ENCODE results near the gene CCDC6. TPM values are rescaled to one million over a fixed set of nuclear protein-coding genes. Genes with fewer than 3 reads are reported as not detected.

CCDC6 gene
- total RNA-seq, 4 donors from 2014 or later: 20.1 to 30.6 (median 24.1) TPM

- no peak for TF ChIP-seq CTCF (IDR thresholded peaks at IDR 0.05)
- TF ChIP-seq POLR2A (IDR thresholded peaks at IDR 0.05): no peak
- no peak for TF ChIP-seq EP300 (IDR thresholded peaks at IDR 0.05)
- no peaks in the 10 kb centered on the region for H3K36me3 ChIP-seq
- no peaks in the 10 kb centered on the region for H3K27me3 ChIP-seq
- no peak for DNase-seq (ENCODE audit: low spot score in 2 of 2)
- no peak overlapping the region for H3K27ac ChIP-seq
- H3K9me3 ChIP-seq: peaks cover 0 to 7% (median 0%) of the 10 kb centered on the region in 4 donors
- H3K4me1 ChIP-seq: no peaks in the 10 kb centered on the region
- WGBS, 2 donors: 61 to 64% methylated on average over 6 of the region's 6 CpGs
- H3K4me3 ChIP-seq: no peak overlapping the region
Measured at GRCh38 chr10:59779756-59780533, 126.4 kb downstream of the CCDC6 start.

- Histone ChIP-seq H3K9me3 (peaks cover 0 to 7% (median 0%) of the 10 kb centered on the region in 4 donors), H3K4me1 (no peaks in the 10 kb centered on the region), H3K27me3 (no peaks in the 10 kb centered on the region), H3K4me3 (no peak overlapping the region), H3K36me3 (no peaks in the 10 kb centered on the region), H3K27ac (no peak overlapping the region)
- TF ChIP-seq EP300 (IDR thresholded peaks at IDR 0.05) (no peak), CTCF (IDR thresholded peaks at IDR 0.05) (no peak), POLR2A (IDR thresholded peaks at IDR 0.05) (no peak)
- DNase-seq (ENCODE audit: low spot score in 2 of 2): no peak
- 92 to 94% methylated on average over 6 of the region's 6 CpGs for WGBS, 2 donors
Measured at GRCh38 chr10:59774451-59774850, 131.9 kb downstream of the CCDC6 start.

GRCh38 chr10:59773088-59773487 is 133.3 kb downstream of the CCDC6 start:
- H3K9me3 ChIP-seq: peaks cover 0 to 7% (median 0%) of the 10 kb centered on the region in 4 donors
- TF ChIP-seq POLR2A (IDR thresholded peaks at IDR 0.05) (no peak), CTCF (IDR thresholded peaks at IDR 0.05) (no peak), EP300 (IDR thresholded peaks at IDR 0.05) (no peak)
- no peak overlapping the region for H3K4me3 ChIP-seq
- WGBS, 2 donors: 92% methylated on average over 2 of the region's 2 CpGs
- DNase-seq (ENCODE audit: low spot score in 2 of 2): no peak
- H3K27me3 ChIP-seq: no peaks in the 10 kb centered on the region
- H3K36me3 ChIP-seq: no peaks in the 10 kb centered on the region
- no peaks in the 10 kb centered on the region for H3K4me1 ChIP-seq
- H3K27ac ChIP-seq: no peak overlapping the region

- Histone ChIP-seq H3K4me1 (no peaks in the 10 kb centered on the region), H3K36me3 (no peaks in the 10 kb centered on the region), H3K27ac (no peak overlapping the region), H3K9me3 (no peaks in the 10 kb centered on the region), H3K4me3 (no peak overlapping the region), H3K27me3 (no peaks in the 10 kb centered on the region)
- no peak for DNase-seq (ENCODE audit: low spot score in 2 of 2)
- WGBS, 2 donors: 93 to 95% methylated on average over 7 of the region's 7 CpGs
- no peak for TF ChIP-seq CTCF (IDR thresholded peaks at IDR 0.05)
- no peak for TF ChIP-seq POLR2A (IDR thresholded peaks at IDR 0.05)
- no peak for TF ChIP-seq EP300 (IDR thresholded peaks at IDR 0.05)
Measured at GRCh38 chr10:59771162-59771807, 135.1 kb downstream of the CCDC6 start.

- Histone ChIP-seq H3K27ac (no peak overlapping the region), H3K36me3 (no peaks in the 10 kb centered on the region), H3K9me3 (no peaks in the 10 kb centered on the region), H3K27me3 (no peaks in the 10 kb centered on the region), H3K4me1 (no peaks in the 10 kb centered on the region), H3K4me3 (no peak overlapping the region)
- DNase-seq (ENCODE audit: low spot score in 2 of 2): no peak
- TF ChIP-seq POLR2A (IDR thresholded peaks at IDR 0.05) (no peak), EP300 (IDR thresholded peaks at IDR 0.05) (no peak), CTCF (IDR thresholded peaks at IDR 0.05) (no peak)
- 94 to 96% methylated on average over 11 of the region's 11 CpGs for whole genome bisulfite sequencing, 2 donors
Measured at GRCh38 chr10:59770689-59771088, 135.7 kb downstream of the CCDC6 start.
